DND-41 (cell line): Measurements from ENCODE around the gene NUDT22.

ENCODE experiments used
- ATAC-seq: fragments of 200-7000 bp; cut with Tn5 transposase; 3 replicates; pipeline ENCODE4 v1.9.1; 2021; ENCODE audit warnings: low read depth; ENCODE audit not compliant: insufficient read depth
- DNase-seq: peaks from one replicate; pipeline ENCODE4 v3.0.0-alpha.2; 2020
- H2AFZ ChIP-seq: 2 replicates; pipeline ENCODE4 v1.6.0; 2012; ENCODE audit warnings: low read depth, low read length
- H3K27ac ChIP-seq: 2 replicates; pipeline ENCODE4 v1.5.1; 2012; ENCODE audit warnings: low read length, inconsistent platforms
- H3K27me3 ChIP-seq: fragments of 200-600 bp; sonication (generic); 2 replicates; pipeline ENCODE4 v1.6.0; 2012; ENCODE audit warnings: low read length, mild to moderate bottlenecking, inconsistent platforms; ENCODE audit not compliant: insufficient read depth, poor library complexity
- H3K36me3 ChIP-seq: 2 replicates; pipeline ENCODE4 v1.5.1; 2012; ENCODE audit warnings: low read length, inconsistent platforms; ENCODE audit not compliant: insufficient read depth
- H3K4me1 ChIP-seq: 2 replicates; pipeline ENCODE4 v1.5.1; 2012; ENCODE audit warnings: mild to moderate bottlenecking, low read length; ENCODE audit not compliant: insufficient read depth
- H3K4me2 ChIP-seq: 2 replicates; pipeline ENCODE4 v1.6.0; 2012; ENCODE audit warnings: mild to moderate bottlenecking, moderate library complexity, low read length, inconsistent platforms; ENCODE audit not compliant: insufficient read depth
- H3K4me3 ChIP-seq, 2 experiments: fragments of 200-600 bp in 1 of 2; shearing (Covaris generic) in 1 of 2; 2 replicates each; pipeline ENCODE4 v1.5.1; 2012 to 2016; ENCODE audit warnings: inconsistent platforms in 2 of 2, low read length in 2 of 2, mild to moderate bottlenecking in 2 of 2, low read depth in 1 of 2, moderate library complexity in 1 of 2
- H3K79me2 ChIP-seq: 2 replicates; pipeline ENCODE4 v1.6.0; 2012; ENCODE audit warnings: low read length, inconsistent platforms; ENCODE audit not compliant: insufficient read depth
- H3K9ac ChIP-seq: 2 replicates; pipeline ENCODE4 v1.6.0; 2012; ENCODE audit warnings: low read depth, mild to moderate bottlenecking, inconsistent platforms, low read length, moderate library complexity
- H3K9me3 ChIP-seq: 2 replicates; pipeline ENCODE4 v1.5.1; 2012; ENCODE audit warnings: low read length, moderate library complexity, mild to moderate bottlenecking, inconsistent platforms; ENCODE audit not compliant: insufficient read depth, severe bottlenecking
- H4K20me1 ChIP-seq: 2 replicates; pipeline ENCODE4 v1.6.0; 2012; ENCODE audit warnings: low read length; ENCODE audit not compliant: insufficient read depth
- CTCF ChIP-seq: IDR thresholded peaks from 2 replicates; pipeline ENCODE4 v1.5.1; 2012; ENCODE audit warnings: borderline replicate concordance, low read length, moderate library complexity, mild to moderate bottlenecking; ENCODE audit not compliant: poor library complexity, severe bottlenecking; ENCODE audit errors: extremely low read depth
- EZH2 ChIP-seq: IDR thresholded peaks from 3 replicates; pipeline ENCODE4 v1.6.1; 2012; ENCODE audit warnings: borderline replicate concordance, low read depth, mild to moderate bottlenecking, moderate library complexity, low read length, inconsistent platforms; ENCODE audit not compliant: severe bottlenecking

Gene NUDT22

GRCh38 chr11:64253043-64253442, 27.0 kb downstream of the NUDT22 start:
- H3K4me3 ChIP-seq, result no peak overlapping the region
- H3K9ac ChIP-seq, result peak overlapping the region; percentile 69; the same call in 1 of the 2 replicates
- H3K27ac ChIP-seq, result no peak overlapping the region
- H4K20me1 ChIP-seq, result peaks cover 7% of the 10 kb centered on the region; the same call in 1 of the 2 replicates
- H3K36me3 ChIP-seq, result peaks cover 23% of the 10 kb centered on the region
- TF ChIP-seq EZH2, result no peak
- no peak for TF ChIP-seq CTCF
- DNase-seq (no peak), ATAC-seq (no peak)
- no peaks in the 10 kb centered on the region for H3K27me3 ChIP-seq
- no peak overlapping the region for H2AFZ ChIP-seq
- H3K4me2 ChIP-seq, result peak overlapping the region; percentile 99; the same call in 1 of the 2 replicates
- H3K4me1 ChIP-seq, result peaks cover 26% of the 10 kb centered on the region
- H3K79me2 ChIP-seq, result peaks cover 7% of the 10 kb centered on the region; the same call in 1 of the 2 replicates
- H3K9me3 ChIP-seq, result no peaks in the 10 kb centered on the region

- peaks cover 7% of the 10 kb centered on the region; the same call in 1 of the 2 replicates for H3K79me2 ChIP-seq
- no peak overlapping the region for H2AFZ ChIP-seq
- H3K27me3 ChIP-seq, result no peaks in the 10 kb centered on the region
- H3K36me3 ChIP-seq, result peaks cover 25% of the 10 kb centered on the region
- no peak overlapping the region; the same call in 1 of the 2 replicates for H3K9ac ChIP-seq
- peak overlapping the region; percentile 99; the same call in 1 of the 2 replicates for H3K4me2 ChIP-seq
- no peak for DNase-seq
- H3K4me3 ChIP-seq, result no peak overlapping the region
- no peak overlapping the region for H3K27ac ChIP-seq
- ATAC-seq, result no peak
- H3K9me3 ChIP-seq, result no peaks in the 10 kb centered on the region
- peaks cover 7% of the 10 kb centered on the region; the same call in 1 of the 2 replicates for H4K20me1 ChIP-seq
- TF ChIP-seq CTCF (no peak), EZH2 (no peak)
- peaks cover 26% of the 10 kb centered on the region for H3K4me1 ChIP-seq
Observed at GRCh38 chr11:64253481-64253880, 27.4 kb downstream of the NUDT22 start.

GRCh38 chr11:64254326-64254725, 28.3 kb downstream of the NUDT22 start:
- Histone ChIP-seq H3K79me2 (peaks cover 7% of the 10 kb centered on the region; the same call in 1 of the 2 replicates), H3K4me3 (no peak overlapping the region), H2AFZ (no peak overlapping the region), H3K27ac (no peak overlapping the region; the same call in 1 of the 2 replicates), H3K9ac (no peak overlapping the region), H3K4me1 (peaks cover 26% of the 10 kb centered on the region), H3K27me3 (no peaks in the 10 kb centered on the region), H3K4me2 (no peak overlapping the region), H3K36me3 (peaks cover 33% of the 10 kb centered on the region), H3K9me3 (no peaks in the 10 kb centered on the region), H4K20me1 (peaks cover 7% of the 10 kb centered on the region; the same call in 1 of the 2 replicates)
- TF ChIP-seq CTCF, result no peak
- TF ChIP-seq EZH2, result no peak
- DNase-seq (no peak), ATAC-seq (no peak)
